GM18517 (cell line): Measurements from ENCODE around the gene PPP2R5C.

Experiments used
- ATAC-seq: cut with Tn5 transposase; IDR thresholded peaks from one replicate; pipeline ENCODE4 v1.9.1; 2021; ENCODE audit warnings: mild to moderate bottlenecking, moderate library complexity; ENCODE audit not compliant: unreplicated experiment

The PPP2R5C gene

GRCh38 chr14:101937926-101938767 is 176.6 kb downstream of the PPP2R5C start:
- ATAC-seq, result no peak

GRCh38 chr14:101939646-101940170 is 178.2 kb downstream of the PPP2R5C start:
- ATAC-seq, result no peak

GRCh38 chr14:101944451-101944850 is 182.9 kb downstream of the PPP2R5C start:
- no peak for ATAC-seq

GRCh38 chr14:101945171-101945570 is 183.7 kb downstream of the PPP2R5C start:
- ATAC-seq, result no peak

GRCh38 chr14:101947577-101947903 is 186.0 kb downstream of the PPP2R5C start:
- ATAC-seq, result no peak

GRCh38 chr14:101947904-101948665 is 186.6 kb downstream of the PPP2R5C start:
- ATAC-seq, result peak; percentile 97

- ATAC-seq, result no peak
These were observed 187.2 kb downstream of the PPP2R5C start for GRCh38 chr14:101948666-101949216.

- ATAC-seq, result no peak
These were observed 188.6 kb downstream of the PPP2R5C start for GRCh38 chr14:101950100-101950499.

GRCh38 chr14:101950516-101951215 is 189.2 kb downstream of the PPP2R5C start:
- no peak for ATAC-seq

- no peak for ATAC-seq
These were observed 191.6 kb downstream of the PPP2R5C start for GRCh38 chr14:101953151-101953550.

- no peak for ATAC-seq
These were observed 193.0 kb downstream of the PPP2R5C start for GRCh38 chr14:101954501-101954900.

GRCh38 chr14:101955695-101956161 is 194.2 kb downstream of the PPP2R5C start:
- no peak for ATAC-seq

- no peak for ATAC-seq
These were observed 194.8 kb downstream of the PPP2R5C start for GRCh38 chr14:101956179-101956885.

- ATAC-seq, result no peak
These were observed 196.1 kb downstream of the PPP2R5C start for GRCh38 chr14:101957406-101958234.

GRCh38 chr14:101958418-101959180 is 197.1 kb downstream of the PPP2R5C start:
- ATAC-seq, result no peak

- ATAC-seq, result no peak
These were observed 197.8 kb downstream of the PPP2R5C start for GRCh38 chr14:101959277-101959676.

- ATAC-seq, result no peak
These were observed 198.7 kb downstream of the PPP2R5C start for GRCh38 chr14:101960225-101960624.

GRCh38 chr14:101961011-101961721 is 199.7 kb downstream of the PPP2R5C start:
- no peak for ATAC-seq
